ENCODE data around the gene TDRD15. TPM values are rescaled to one million over a fixed set of nuclear protein-coding genes. Genes with fewer than 3 reads are reported as not detected.
"Not testable (repeated sequence)": the region's sequence is repeated elsewhere in the genome, so short reads cannot be mapped to it uniquely, and the experiment has no call there.

TDRD15 gene
- total RNA-seq, 1 experiment from 2014 or later, result not detected

- Histone ChIP-seq H3K23me2 (ENCODE audit: insufficient read length, low read depth, low read length, poor library complexity, severe bottlenecking) (no peaks in the 10 kb centered on the region), H3K23ac (ENCODE audit: insufficient read length, low read depth, low read length) (no peak overlapping the region), H3T11ph (ENCODE audit: low read length) (no peak overlapping the region), H4K8ac (replicated peaks; ENCODE audit: insufficient read length, low read depth, low read length) (no peak overlapping the region), H2AK5ac (ENCODE audit: insufficient read length, low read length) (no peak overlapping the region), H2AFZ (ENCODE audit: low read length) (no peak overlapping the region), H3K9ac (ENCODE audit: extremely low read depth, insufficient read length, low read length) (no peak overlapping the region), H2BK20ac (ENCODE audit: low read depth, low read length, poor library complexity, severe bottlenecking) (no peak overlapping the region), H3K27ac (ENCODE audit: insufficient read length, low read depth, low read length) (no peak overlapping the region), H3K56ac (ENCODE audit: insufficient read length, low read depth, low read length) (no peak overlapping the region), H3K18ac (ENCODE audit: insufficient read length, low read depth, low read length) (no peak overlapping the region), H4K91ac (ENCODE audit: insufficient read length, low read depth, low read length) (no peak overlapping the region), H2BK120ac (ENCODE audit: low read depth, low read length, poor library complexity, severe bottlenecking) (no peak overlapping the region), H3K79me2 (ENCODE audit: insufficient read depth, low read length) (no peaks in the 10 kb centered on the region), H3K4me2 (ENCODE audit: insufficient read depth, insufficient read length, low read length) (no peak overlapping the region), H3K4ac (ENCODE audit: low read depth, low read length) (no peak overlapping the region), H3K9me3 (ENCODE audit: control insufficient read depth, low read depth, low read length) (no peaks in the 10 kb centered on the region), H4K5ac (ENCODE audit: insufficient read length, low read depth, low read length) (no peak overlapping the region), H2BK12ac (ENCODE audit: insufficient read length, low read depth, low read length) (no peak overlapping the region), H2BK15ac (ENCODE audit: low read depth, low read length) (no peak overlapping the region), H2BK5ac (ENCODE audit: insufficient read length, low read length) (no peak overlapping the region), H3K79me1 (ENCODE audit: insufficient read depth, low read depth, low read length, poor library complexity, severe bottlenecking) (no peaks in the 10 kb centered on the region), H4K20me1 (ENCODE audit: control insufficient read depth, insufficient read depth, insufficient read length) (no peaks in the 10 kb centered on the region), H3K14ac (ENCODE audit: insufficient read depth, low read length) (no peak overlapping the region), H3K4me1 (ENCODE audit: insufficient read depth, low read length) (no peaks in the 10 kb centered on the region), H3K27me3 (ENCODE audit: insufficient read depth, low read length) (no peaks in the 10 kb centered on the region)
- no peaks in the 10 kb centered on the region; the same call in 1 of the 2 replicates for H3K27me3 Mint-ChIP-seq (ENCODE audit: low read depth)
- H3K4me1 Mint-ChIP-seq, result no peaks in the 10 kb centered on the region
- no peak overlapping the region for H3K4me3 Mint-ChIP-seq
- H3K27ac Mint-ChIP-seq, result no peak overlapping the region
- TF ChIP-seq CTCF (conservative IDR thresholded peaks at IDR 0.05), result no peak
- no peaks in the 10 kb centered on the region for H3K9me3 Mint-ChIP-seq
- H3K36me3 Mint-ChIP-seq (ENCODE audit: insufficient read depth in 1 of 3, low read depth in 3 of 3), result no peaks in the 10 kb centered on the region
- no peak for DNase-seq
Measured at GRCh38 chr2:21148718-21149117, 24.9 kb downstream of the TDRD15 start.

- WGBS (ENCODE audit: extremely low coverage, insufficient read length, low lambda C conversion rate), result no CpG with 5 or more reads among the region's 2 CpGs
- H3K56ac ChIP-seq (ENCODE audit: insufficient read length, low read depth, low read length); H3K79me1 ChIP-seq (ENCODE audit: insufficient read depth, low read depth, low read length, poor library complexity, severe bottlenecking); H4K8ac ChIP-seq (replicated peaks; ENCODE audit: insufficient read length, low read depth, low read length); H3K4me2 ChIP-seq (ENCODE audit: insufficient read depth, insufficient read length, low read length); H3K27ac ChIP-seq (ENCODE audit: insufficient read length, low read depth, low read length); H3K36me3 Mint-ChIP-seq (ENCODE audit: insufficient read depth in 1 of 3, low read depth in 3 of 3); H3K23me2 ChIP-seq (ENCODE audit: insufficient read length, low read depth, low read length, poor library complexity, severe bottlenecking); H2BK12ac ChIP-seq (ENCODE audit: insufficient read length, low read depth, low read length); H3K9me3 ChIP-seq (ENCODE audit: control insufficient read depth, low read depth, low read length); H3K9ac ChIP-seq (ENCODE audit: extremely low read depth, insufficient read length, low read length); H3K23ac ChIP-seq (ENCODE audit: insufficient read length, low read depth, low read length); H4K91ac ChIP-seq (ENCODE audit: insufficient read length, low read depth, low read length); H2AFZ ChIP-seq (ENCODE audit: low read length); H2BK15ac ChIP-seq (ENCODE audit: low read depth, low read length); H3K14ac ChIP-seq (ENCODE audit: insufficient read depth, low read length); H2BK20ac ChIP-seq (ENCODE audit: low read depth, low read length, poor library complexity, severe bottlenecking); H2BK5ac ChIP-seq (ENCODE audit: insufficient read length, low read length); H3K27ac Mint-ChIP-seq; H3K27me3 ChIP-seq (ENCODE audit: insufficient read depth, low read length); H3K4me3 Mint-ChIP-seq; H4K5ac ChIP-seq (ENCODE audit: insufficient read length, low read depth, low read length); H3K9me3 Mint-ChIP-seq; H3K18ac ChIP-seq (ENCODE audit: insufficient read length, low read depth, low read length); H2BK120ac ChIP-seq (ENCODE audit: low read depth, low read length, poor library complexity, severe bottlenecking); H3K4me1 ChIP-seq (ENCODE audit: insufficient read depth, low read length); H4K20me1 ChIP-seq (ENCODE audit: control insufficient read depth, insufficient read depth, insufficient read length); H3K4ac ChIP-seq (ENCODE audit: low read depth, low read length); H3T11ph ChIP-seq (ENCODE audit: low read length); H3K79me2 ChIP-seq (ENCODE audit: insufficient read depth, low read length); H3K4me1 Mint-ChIP-seq; DNase-seq; H2AK5ac ChIP-seq (ENCODE audit: insufficient read length, low read length); H3K27me3 Mint-ChIP-seq (ENCODE audit: low read depth): not testable (repeated sequence)
Measured at GRCh38 chr2:21151234-21151633, 27.5 kb downstream of the TDRD15 start.
